Amniotic stem cell (primary cell): ENCODE measurements around the gene AGBL1.

Source experiments
- DNase-seq: peaks from one replicate; lab custom pipeline; 2025; lab: John Stamatoyannopoulos, UW

AGBL1 gene

GRCh38 chr15:86236356-86237110 is 156.9 kb downstream of the AGBL1 start:
- no peak for DNase-seq

GRCh38 chr15:86237111-86237500 is 157.4 kb downstream of the AGBL1 start:
- no peak for DNase-seq

- DNase-seq, result no peak
These were observed 167.7 kb downstream of the AGBL1 start for GRCh38 chr15:86247249-86247955.

- DNase-seq, result no peak
These were observed 175.6 kb downstream of the AGBL1 start for GRCh38 chr15:86255247-86255646.

- DNase-seq, result no peak
These were observed 177.0 kb downstream of the AGBL1 start for GRCh38 chr15:86256628-86257027.

- no peak for DNase-seq
These were observed 179.9 kb downstream of the AGBL1 start for GRCh38 chr15:86259589-86259988.

- no peak for DNase-seq
These were observed 183.6 kb downstream of the AGBL1 start for GRCh38 chr15:86263230-86263629.

GRCh38 chr15:86266896-86267484 is 187.3 kb downstream of the AGBL1 start:
- DNase-seq, result no peak

GRCh38 chr15:86267892-86268291 is 188.2 kb downstream of the AGBL1 start:
- no peak for DNase-seq

- DNase-seq, result no peak
These were observed 188.9 kb downstream of the AGBL1 start for GRCh38 chr15:86268558-86268957.

- DNase-seq, result no peak
These were observed 193.6 kb downstream of the AGBL1 start for GRCh38 chr15:86273309-86273708.

GRCh38 chr15:86275361-86275760 is 195.7 kb downstream of the AGBL1 start:
- DNase-seq, result no peak

- DNase-seq, result no peak
These were observed 198.9 kb downstream of the AGBL1 start for GRCh38 chr15:86278586-86278985.

- DNase-seq, result no peak
These were observed 205.0 kb downstream of the AGBL1 start for GRCh38 chr15:86284635-86285034.

- no peak for DNase-seq
These were observed 215.8 kb downstream of the AGBL1 start for GRCh38 chr15:86295511-86295910.

GRCh38 chr15:86296769-86297168 is 217.1 kb downstream of the AGBL1 start:
- DNase-seq, result no peak

GRCh38 chr15:86300390-86301125 is 220.9 kb downstream of the AGBL1 start:
- no peak for DNase-seq

GRCh38 chr15:86311568-86312280 is 232.1 kb downstream of the AGBL1 start:
- no peak for DNase-seq

GRCh38 chr15:86312486-86312885 is 232.8 kb downstream of the AGBL1 start:
- no peak for DNase-seq

GRCh38 chr15:86316216-86316615 is 236.5 kb downstream of the AGBL1 start:
- no peak for DNase-seq

GRCh38 chr15:86316726-86317383 is 237.2 kb downstream of the AGBL1 start:
- DNase-seq, result no peak
